Inflammatory macrophage (primary cell): ENCODE data around the gene KRTAP4-1.
"Not testable (repeated sequence)": the region's sequence is repeated elsewhere in the genome, so short reads cannot be mapped to it uniquely, and the experiment has no call there.

Source experiments
- DNase-seq, 2 donors: peaks; one replicate each; pipeline ENCODE4 v3.0.0-alpha.2; 2020 to 2022

KRTAP4-1 gene

DNA sequence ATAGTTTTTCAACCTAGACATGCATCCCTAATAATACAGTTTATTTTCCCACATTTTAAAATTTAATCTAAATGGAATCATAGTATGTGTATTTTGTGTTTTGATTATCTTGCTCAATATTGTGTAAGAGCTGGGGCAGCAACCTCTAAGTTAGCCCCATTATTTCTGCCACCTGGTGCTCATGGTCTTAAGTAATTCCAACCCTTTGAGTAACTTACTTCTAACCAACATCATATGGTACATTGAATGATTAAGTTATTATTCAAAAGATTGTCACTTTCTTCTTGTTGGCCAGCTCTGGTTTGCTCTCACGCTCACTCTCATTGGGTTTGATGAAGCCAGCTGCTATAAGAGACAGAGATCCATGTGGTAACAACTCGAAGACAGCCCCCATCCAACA, 12.8 kb downstream of the KRTAP4-1 start:
- DNase-seq = no peak

DNA sequence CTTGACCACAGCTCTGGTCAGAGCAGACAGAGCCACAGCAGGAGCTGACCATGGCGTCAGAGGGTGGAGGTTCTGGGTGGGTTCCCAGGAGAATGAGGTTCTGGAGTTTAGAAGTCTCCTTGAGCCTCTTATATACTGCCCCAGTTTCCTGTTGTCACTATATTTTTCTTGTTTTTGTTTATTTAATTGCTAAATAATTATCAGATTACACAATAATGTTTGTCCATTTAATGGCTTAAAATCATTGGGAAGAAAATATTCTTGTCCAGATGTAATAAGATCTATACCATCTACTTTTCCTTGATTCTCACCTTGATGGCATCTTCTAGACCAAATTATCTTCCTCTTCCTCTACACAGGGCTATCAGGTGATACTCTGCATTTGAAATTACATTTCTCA, 16.6 kb downstream of the KRTAP4-1 start, which contains the start of gene KRTAP4-3:
TSS of gene KRTAP4-3 (minus strand) at position 101 of the 400 bp plus-strand sequence. CDS start at position 52, 49 bp downstream.
- no peak for DNase-seq

GRCh38 chr17:41167561-41167960, 17.1 kb downstream of the KRTAP4-1 start:
- DNase-seq = no peak

DNA sequence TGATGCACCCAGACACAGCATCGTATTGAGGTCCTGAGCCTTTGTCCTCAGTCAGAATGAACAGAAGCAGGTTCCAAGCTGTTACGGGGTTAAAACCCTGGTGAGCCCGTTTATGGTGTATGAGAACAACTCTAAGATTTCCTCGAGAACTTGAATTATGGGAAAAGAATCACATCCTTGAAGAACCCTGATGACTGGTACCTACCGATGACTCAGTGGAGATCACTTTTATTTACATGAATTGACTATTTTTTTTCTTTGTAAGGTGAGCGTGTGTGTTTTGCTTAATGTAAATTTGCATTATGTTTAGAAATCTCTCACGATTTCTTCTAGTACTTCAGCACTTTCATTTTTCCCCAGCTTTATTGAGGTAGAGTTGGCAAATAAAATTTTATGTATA, 20.9 kb downstream of the KRTAP4-1 start:
- DNase-seq = no peak

DNA sequence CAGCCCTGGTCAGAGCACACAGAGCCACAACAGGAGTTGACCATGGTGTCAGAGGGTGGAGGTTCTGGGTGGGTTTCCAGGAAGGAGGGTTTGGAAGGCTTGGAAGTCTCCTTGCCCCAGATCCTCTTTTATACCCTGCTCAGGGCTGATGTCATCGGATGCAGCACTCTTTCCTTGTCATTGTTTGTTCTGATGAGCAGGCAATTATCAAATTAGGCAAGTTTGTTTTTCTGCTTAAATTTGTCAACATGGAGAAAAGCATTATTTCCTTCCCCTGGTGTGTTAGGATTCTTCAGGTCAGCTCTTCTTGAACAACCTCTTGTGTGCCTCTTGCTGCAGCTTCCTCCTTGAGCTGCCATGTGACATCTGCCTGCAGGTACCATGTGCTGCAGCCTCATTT, 24.1 kb downstream of the KRTAP4-1 start, which contains the start of gene KRTAP4-4:
TSS of gene KRTAP4-4 (minus strand) at position 101 of the 400 bp plus-strand sequence. CDS start at position 44, 57 bp downstream.
- DNase-seq = no peak

DNA sequence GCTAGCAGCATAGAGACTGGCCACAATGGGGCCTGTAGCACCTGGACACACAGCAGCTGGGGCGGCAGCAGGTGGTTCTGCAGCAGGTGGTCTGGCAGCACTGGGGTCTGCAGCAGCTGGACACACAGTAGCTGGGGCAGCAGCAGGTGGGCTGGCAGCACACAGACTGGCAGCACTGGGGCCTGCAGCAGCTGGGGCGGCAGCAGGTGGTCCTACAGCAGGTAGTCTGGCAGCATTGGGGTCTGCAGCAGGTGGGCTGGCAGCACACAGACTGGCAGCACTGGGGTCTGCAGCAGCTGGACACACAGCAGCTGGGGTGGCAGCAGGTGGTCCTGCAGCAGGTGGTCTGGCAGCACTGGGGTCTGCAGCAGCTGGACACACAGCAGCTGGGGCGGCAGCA, 24.5 kb downstream of the KRTAP4-1 start:
- not testable (repeated sequence) for DNase-seq

DNA sequence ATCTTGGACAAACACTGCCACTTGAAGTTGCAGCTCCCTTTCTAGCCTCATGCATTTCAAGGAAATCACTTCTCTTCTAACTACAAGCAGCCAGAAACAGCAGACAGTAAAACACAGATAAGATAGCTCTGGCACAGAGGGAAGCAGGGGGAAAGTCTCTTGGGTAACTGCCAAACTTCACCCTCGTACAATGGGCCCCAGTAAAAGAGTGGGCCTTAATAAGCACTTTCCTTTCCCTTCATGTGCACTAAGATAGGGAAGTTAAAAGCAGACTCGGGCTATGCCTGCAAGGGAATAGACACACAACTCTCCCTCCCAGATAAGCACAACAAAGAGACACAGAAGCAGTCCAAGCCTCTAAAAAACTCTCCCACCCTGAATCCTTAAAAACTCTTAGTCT, 30.9 kb downstream of the KRTAP4-1 start:
- peak in 1 of 2 donors; percentile 11 for DNase-seq

- DNase-seq = no peak
Measured at GRCh38 chr17:41151525-41151924, 33.2 kb downstream of the KRTAP4-1 start.

DNA sequence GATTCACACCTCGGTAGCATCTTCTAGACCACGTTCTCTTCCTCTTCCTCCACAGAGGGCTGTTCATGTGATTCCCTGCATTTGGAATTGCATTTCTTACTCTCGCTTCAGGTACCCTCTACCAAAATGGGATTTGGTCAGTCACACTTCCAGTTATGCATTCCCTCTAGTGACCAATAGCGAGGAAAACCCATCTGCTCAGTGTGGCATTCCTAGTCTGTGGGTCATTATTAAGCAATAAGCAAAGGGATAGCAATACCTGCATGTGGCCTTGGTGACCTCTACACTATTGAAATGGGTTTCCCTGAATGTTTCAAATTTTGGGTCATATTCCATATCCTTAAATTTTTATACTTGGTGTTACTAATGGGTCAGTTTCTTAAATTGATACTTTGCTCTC, 34.7 kb downstream of the KRTAP4-1 start:
- no peak for DNase-seq

- DNase-seq = no peak
Measured at GRCh38 chr17:41149652-41149985, 35.1 kb downstream of the KRTAP4-1 start, which contains the start of gene KRTAP4-5. Gene KRTAP4-5, minus strand, starts transcription at chr17:41149825. Its CDS starts 58 bp downstream, at chr17:41149767.

DNA sequence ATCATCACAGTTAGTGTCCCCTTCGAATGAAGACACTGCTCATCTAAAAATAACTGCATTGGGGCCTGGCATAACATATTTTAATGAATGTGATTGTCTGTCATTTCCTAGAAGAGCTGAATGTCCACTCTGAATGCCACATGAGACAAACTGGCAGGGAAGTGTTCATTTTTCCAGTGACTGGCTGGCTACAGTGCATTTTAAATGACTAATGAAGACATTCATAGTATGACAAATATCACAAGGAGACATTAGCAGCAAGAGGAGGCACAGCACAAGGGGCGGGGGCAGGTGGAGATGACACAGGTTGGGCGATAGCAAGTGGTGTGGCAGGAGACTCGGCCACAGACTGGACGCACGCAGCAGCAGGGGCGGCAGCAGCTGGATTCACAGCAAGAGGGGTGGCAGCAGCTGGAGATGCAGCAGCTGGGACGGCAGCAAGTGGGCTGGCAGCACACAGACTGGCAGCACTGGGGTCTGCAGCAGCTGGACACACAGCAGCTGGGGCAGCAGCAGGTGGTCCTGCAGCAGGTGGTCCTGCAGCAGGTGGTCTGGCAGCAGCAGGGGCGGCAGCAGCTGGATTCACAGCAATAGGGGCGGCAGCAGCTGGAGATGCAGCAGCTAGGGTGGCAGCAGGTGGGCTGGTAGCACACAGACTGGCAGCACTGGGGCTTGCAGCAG, 35.6 kb downstream of the KRTAP4-1 start:
- DNase-seq = not testable (repeated sequence)

- DNase-seq = no peak
Measured at GRCh38 chr17:41147531-41148204, 37.0 kb downstream of the KRTAP4-1 start.

- no peak for DNase-seq
Measured at GRCh38 chr17:41145261-41145660, 39.5 kb downstream of the KRTAP4-1 start.

GRCh38 chr17:41144846-41145245, 39.9 kb downstream of the KRTAP4-1 start:
- no peak for DNase-seq

DNA sequence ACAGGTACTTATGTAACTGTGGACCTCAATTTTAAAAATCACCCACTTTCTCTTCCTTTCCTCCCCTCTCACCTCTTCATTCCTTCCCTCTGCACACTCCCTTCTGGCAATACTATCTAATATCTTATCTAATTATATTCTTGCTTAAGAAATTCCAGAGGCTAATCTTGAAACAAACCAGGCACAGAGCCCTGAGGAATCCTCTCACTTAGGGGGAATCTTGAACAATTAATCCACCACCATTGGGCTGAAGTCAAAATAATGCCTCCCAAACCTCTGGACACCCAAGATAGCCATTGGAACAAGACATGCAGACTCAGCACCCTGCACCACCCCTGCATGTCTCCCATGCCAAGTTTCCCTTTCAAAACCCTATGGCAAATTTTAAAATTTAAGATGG, 43.4 kb downstream of the KRTAP4-1 start:
- no peak for DNase-seq

DNA sequence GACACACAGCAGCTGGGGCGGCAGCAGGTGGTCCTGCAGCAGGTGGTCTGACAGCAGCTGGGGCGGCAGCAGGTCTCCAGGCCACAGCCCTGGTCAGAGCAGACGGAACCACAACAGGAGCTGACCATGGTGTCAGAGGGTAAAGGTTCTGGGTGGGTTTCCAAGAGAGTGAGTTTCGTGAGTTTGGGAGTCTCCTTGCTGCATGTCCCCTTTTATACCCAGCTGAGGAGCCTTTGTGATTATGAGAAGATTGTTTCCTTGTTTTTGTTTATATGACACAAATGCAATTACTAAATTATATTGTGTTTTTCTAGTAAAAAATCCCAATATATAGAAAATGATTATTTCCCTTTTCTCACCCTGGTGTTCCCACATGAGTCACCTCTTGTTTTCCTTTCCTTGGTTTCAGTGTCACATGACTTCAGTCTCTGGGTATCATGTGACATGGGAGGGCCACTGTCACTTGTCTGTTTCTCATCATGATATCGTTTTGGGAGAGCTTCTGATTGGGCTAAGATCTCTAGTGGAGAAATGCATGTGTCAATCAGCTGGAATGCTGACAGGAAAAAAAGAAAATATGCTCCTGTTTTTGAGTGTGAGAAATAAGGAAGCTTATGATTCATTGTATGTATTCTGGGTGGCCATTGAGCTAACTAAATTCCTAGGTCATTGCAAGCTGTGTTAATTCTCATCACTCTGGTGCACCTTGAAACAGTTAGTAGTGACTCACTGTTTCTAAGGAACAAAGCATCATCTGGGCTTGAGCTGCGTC, 44.2 kb downstream of the KRTAP4-1 start, which contains the start of gene KRTAP4-6:
TSS of gene KRTAP4-6 (minus strand) at position 185 of the 772 bp plus-strand sequence. CDS start at position 128, 57 bp downstream.
- peak in 1 of 2 donors; percentile 6 for DNase-seq

GRCh38 chr17:41139865-41140264, 44.8 kb downstream of the KRTAP4-1 start:
- not testable (repeated sequence) for DNase-seq
